GM06990 (cell line): ENCODE results near the gene ZNF618.

ENCODE experiments used
- DNase-seq: peaks from one replicate; pipeline ENCODE4 v3.0.0-alpha.2; 2011; ENCODE audit not compliant: insufficient read length; ENCODE audit errors: extremely low read depth
- H3K27me3 ChIP-seq: replicated peaks from 2 replicates; pipeline ENCODE4 v1.6.0; 2011; ENCODE audit warnings: low read length; ENCODE audit not compliant: control insufficient read depth, insufficient read depth
- H3K36me3 ChIP-seq: 2 replicates; pipeline ENCODE4 v1.5.1; 2011; ENCODE audit warnings: low read length; ENCODE audit not compliant: control insufficient read depth, insufficient read depth
- H3K4me3 ChIP-seq: replicated peaks from 2 replicates; pipeline ENCODE4 v1.5.1; 2011; ENCODE audit warnings: low read depth, mild to moderate bottlenecking, control low read depth, low read length
- CTCF ChIP-seq: IDR thresholded peaks from 2 replicates; pipeline ENCODE4 v1.5.1; 2011; ENCODE audit warnings: low read length, control low read depth, mild to moderate bottlenecking, inconsistent platforms; ENCODE audit not compliant: insufficient read depth, poor library complexity, severe bottlenecking

Gene ZNF618

GRCh38 chr9:113984639-113985380, 108.7 kb downstream of the ZNF618 start:
- TF ChIP-seq CTCF = no peak
- DNase-seq = no peak
- no peaks in the 10 kb centered on the region for H3K36me3 ChIP-seq

GRCh38 chr9:113985968-113986585, 110.0 kb downstream of the ZNF618 start:
- H3K27me3 ChIP-seq = no peaks in the 10 kb centered on the region; the same call in none of the 2 replicates
- DNase-seq = no peak
- no peak for TF ChIP-seq CTCF

More at GRCh38 chr9:113984639-113985380, 108.7 kb downstream of the ZNF618 start:
- Histone ChIP-seq H3K4me3 (no peak overlapping the region), H3K27me3 (no peaks in the 10 kb centered on the region; the same call in none of the 2 replicates)

GRCh38 chr9:113986931-113987330, 110.8 kb downstream of the ZNF618 start:
- TF ChIP-seq CTCF = no peak
- H3K36me3 ChIP-seq = no peaks in the 10 kb centered on the region
- DNase-seq = no peak
- H3K4me3 ChIP-seq = no peak overlapping the region
- H3K27me3 ChIP-seq = no peaks in the 10 kb centered on the region; the same call in none of the 2 replicates

More at GRCh38 chr9:113985968-113986585, 110.0 kb downstream of the ZNF618 start:
- Histone ChIP-seq H3K36me3 (no peaks in the 10 kb centered on the region), H3K4me3 (no peak overlapping the region)

- no peaks in the 10 kb centered on the region for H3K36me3 ChIP-seq
- H3K27me3 ChIP-seq = no peaks in the 10 kb centered on the region; the same call in none of the 2 replicates
- no peak for TF ChIP-seq CTCF
- no peak for DNase-seq
- H3K4me3 ChIP-seq = no peak overlapping the region
Measured at GRCh38 chr9:113987526-113987925, 111.4 kb downstream of the ZNF618 start.

- TF ChIP-seq CTCF = no peak
- DNase-seq = no peak
- Histone ChIP-seq H3K4me3 (no peak overlapping the region), H3K27me3 (no peaks in the 10 kb centered on the region; the same call in none of the 2 replicates), H3K36me3 (no peaks in the 10 kb centered on the region)
Measured at GRCh38 chr9:113988385-113989016, 112.4 kb downstream of the ZNF618 start.
